IPS-18a (cell line): ENCODE data around the gene VANGL2.

Experiments
- H3K27ac ChIP-seq: one replicate; pipeline ENCODE4 v1.5.1; 2013; ENCODE audit warnings: low read length
- H3K27me3 ChIP-seq: one replicate; pipeline ENCODE4 v1.6.1; 2013; ENCODE audit warnings: mild to moderate bottlenecking, low read length; ENCODE audit not compliant: control insufficient read depth, insufficient read depth
- H3K36me3 ChIP-seq: one replicate; pipeline ENCODE4 v1.6.1; 2013; ENCODE audit warnings: low read depth, low read length; ENCODE audit not compliant: control insufficient read depth
- H3K4me1 ChIP-seq: one replicate; pipeline ENCODE4 v1.6.1; 2013; ENCODE audit warnings: low read depth, low read length; ENCODE audit not compliant: control insufficient read depth
- H3K4me3 ChIP-seq: one replicate; pipeline ENCODE4 v1.5.1; 2013; ENCODE audit warnings: low read length
- H3K9ac ChIP-seq: one replicate; pipeline ENCODE4 v1.6.1; 2013; ENCODE audit warnings: mild to moderate bottlenecking, low read length, moderate library complexity
- H3K9me3 ChIP-seq: one replicate; pipeline ENCODE4 v1.6.1; 2013; ENCODE audit warnings: low read depth, low read length; ENCODE audit not compliant: control insufficient read depth

VANGL2 gene

GRCh38 chr1:160420881-160421842 is 20.8 kb downstream of the VANGL2 start:
- Histone ChIP-seq H3K9me3 (no peaks in the 10 kb centered on the region), H3K4me1 (no peaks in the 10 kb centered on the region), H3K27me3 (no peaks in the 10 kb centered on the region), H3K36me3 (peaks cover 84% of the 10 kb centered on the region), H3K4me3 (no peak overlapping the region), H3K27ac (no peak overlapping the region), H3K9ac (no peak overlapping the region)

- Histone ChIP-seq H3K9ac (no peak overlapping the region), H3K9me3 (no peaks in the 10 kb centered on the region), H3K36me3 (peaks cover 86% of the 10 kb centered on the region), H3K27ac (no peak overlapping the region), H3K27me3 (no peaks in the 10 kb centered on the region), H3K4me3 (no peak overlapping the region), H3K4me1 (no peaks in the 10 kb centered on the region)
These were observed 21.5 kb downstream of the VANGL2 start for GRCh38 chr1:160421881-160422280.

GRCh38 chr1:160423966-160424365 is 23.6 kb downstream of the VANGL2 start:
- no peaks in the 10 kb centered on the region for H3K27me3 ChIP-seq
- peaks cover 80% of the 10 kb centered on the region for H3K36me3 ChIP-seq
- H3K9ac ChIP-seq: no peak overlapping the region
- H3K9me3 ChIP-seq: no peaks in the 10 kb centered on the region
- H3K27ac ChIP-seq: no peak overlapping the region
- no peak overlapping the region for H3K4me3 ChIP-seq
- no peaks in the 10 kb centered on the region for H3K4me1 ChIP-seq

GRCh38 chr1:160425847-160426246 is 25.5 kb downstream of the VANGL2 start:
- no peaks in the 10 kb centered on the region for H3K27me3 ChIP-seq
- H3K4me1 ChIP-seq: no peaks in the 10 kb centered on the region
- no peaks in the 10 kb centered on the region for H3K9me3 ChIP-seq
- H3K36me3 ChIP-seq: peaks cover 67% of the 10 kb centered on the region
- no peak overlapping the region for H3K9ac ChIP-seq
- no peak overlapping the region for H3K4me3 ChIP-seq
- no peak overlapping the region for H3K27ac ChIP-seq

- H3K9ac ChIP-seq: no peak overlapping the region
- no peak overlapping the region for H3K4me3 ChIP-seq
- H3K36me3 ChIP-seq: peaks cover 53% of the 10 kb centered on the region
- H3K9me3 ChIP-seq: no peaks in the 10 kb centered on the region
- no peak overlapping the region for H3K27ac ChIP-seq
- H3K4me1 ChIP-seq: no peaks in the 10 kb centered on the region
- no peaks in the 10 kb centered on the region for H3K27me3 ChIP-seq
These were observed 27.3 kb downstream of the VANGL2 start for GRCh38 chr1:160427625-160428024.

GRCh38 chr1:160428053-160428452 is 27.7 kb downstream of the VANGL2 start:
- H3K4me3 ChIP-seq: no peak overlapping the region
- H3K27me3 ChIP-seq: no peaks in the 10 kb centered on the region
- no peak overlapping the region for H3K9ac ChIP-seq
- H3K4me1 ChIP-seq: no peaks in the 10 kb centered on the region
- no peaks in the 10 kb centered on the region for H3K9me3 ChIP-seq
- H3K27ac ChIP-seq: no peak overlapping the region
- H3K36me3 ChIP-seq: peaks cover 52% of the 10 kb centered on the region

GRCh38 chr1:160428655-160429054 is 28.3 kb downstream of the VANGL2 start:
- no peak overlapping the region for H3K9ac ChIP-seq
- no peaks in the 10 kb centered on the region for H3K9me3 ChIP-seq
- no peaks in the 10 kb centered on the region for H3K4me1 ChIP-seq
- peaks cover 46% of the 10 kb centered on the region for H3K36me3 ChIP-seq
- no peak overlapping the region for H3K27ac ChIP-seq
- H3K27me3 ChIP-seq: no peaks in the 10 kb centered on the region
- no peak overlapping the region for H3K4me3 ChIP-seq

- no peak overlapping the region for H3K4me3 ChIP-seq
- H3K9ac ChIP-seq: no peak overlapping the region
- no peaks in the 10 kb centered on the region for H3K9me3 ChIP-seq
- no peaks in the 10 kb centered on the region for H3K4me1 ChIP-seq
- H3K27me3 ChIP-seq: no peaks in the 10 kb centered on the region
- H3K36me3 ChIP-seq: peaks cover 41% of the 10 kb centered on the region
- H3K27ac ChIP-seq: no peak overlapping the region
These were observed 28.8 kb downstream of the VANGL2 start for GRCh38 chr1:160429125-160429561.

GRCh38 chr1:160429702-160430535 is 29.6 kb downstream of the VANGL2 start:
- no peaks in the 10 kb centered on the region for H3K27me3 ChIP-seq
- no peaks in the 10 kb centered on the region for H3K9me3 ChIP-seq
- no peak overlapping the region for H3K27ac ChIP-seq
- H3K4me1 ChIP-seq: no peaks in the 10 kb centered on the region
- H3K9ac ChIP-seq: no peak overlapping the region
- H3K4me3 ChIP-seq: no peak overlapping the region
- H3K36me3 ChIP-seq: peaks cover 34% of the 10 kb centered on the region

- Histone ChIP-seq H3K27me3 (no peaks in the 10 kb centered on the region), H3K27ac (no peak overlapping the region), H3K36me3 (peaks cover 23% of the 10 kb centered on the region), H3K9me3 (no peaks in the 10 kb centered on the region), H3K9ac (no peak overlapping the region), H3K4me3 (no peak overlapping the region), H3K4me1 (no peaks in the 10 kb centered on the region)
These were observed 30.6 kb downstream of the VANGL2 start for GRCh38 chr1:160431006-160431405.

GRCh38 chr1:160431571-160431970 is 31.2 kb downstream of the VANGL2 start:
- Histone ChIP-seq H3K27me3 (no peaks in the 10 kb centered on the region), H3K4me1 (no peaks in the 10 kb centered on the region), H3K36me3 (peaks cover 17% of the 10 kb centered on the region), H3K27ac (no peak overlapping the region), H3K4me3 (no peak overlapping the region), H3K9ac (no peak overlapping the region), H3K9me3 (no peaks in the 10 kb centered on the region)
